GM19099 (cell line): Measurements from ENCODE around the gene STK31.

Experiments
- POLR2A ChIP-seq: IDR thresholded peaks from 3 replicates; pipeline ENCODE4 v1.6.1; 2011; ENCODE audit warnings: low read depth; ENCODE audit not compliant: insufficient read length; ENCODE audit errors: extremely low read depth

Gene STK31

GRCh38 chr7:23863209-23863787, 153.3 kb downstream of the STK31 start:
- no peak for TF ChIP-seq POLR2A

DNA sequence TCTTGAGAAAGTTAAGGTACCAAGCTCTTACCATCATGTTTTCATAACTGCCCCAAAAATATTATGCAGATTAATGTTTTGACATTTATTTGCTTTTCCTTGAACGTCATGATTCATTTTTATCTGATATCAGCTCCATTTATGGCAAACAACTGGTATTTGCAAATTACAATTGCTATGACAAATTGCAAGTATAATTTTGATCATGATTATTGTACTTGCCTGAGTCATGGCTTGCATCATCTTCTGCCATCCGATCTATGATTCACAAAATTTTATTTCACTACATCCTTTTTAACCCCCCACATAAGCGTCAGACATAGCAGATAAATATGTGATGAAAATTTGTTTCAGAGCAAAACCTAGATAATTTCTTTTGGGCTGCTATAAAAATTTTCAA, 155.0 kb downstream of the STK31 start:
- no peak for TF ChIP-seq POLR2A

- no peak for TF ChIP-seq POLR2A
Observed at GRCh38 chr7:23873306-23873705, 163.3 kb downstream of the STK31 start.
